GM12878 (cell line): ENCODE results near the gene DXO. TPM values are rescaled to one million over a fixed set of nuclear protein-coding genes. Genes with fewer than 3 reads are reported as not detected.
"Not testable (repeated sequence)": the region's sequence is repeated elsewhere in the genome, so short reads cannot be mapped to it uniquely, and the experiment has no call there.

ENCODE experiments used
- ATAC-seq: fragments of 200-7000 bp; cut with Tn5 transposase; 3 replicates; pipeline ENCODE4 v1.9.1; 2020; ENCODE audit warnings: mild to moderate bottlenecking, moderate library complexity
- BruUV-seq: library from RNA; stranded (reverse); fragments of 400-500 nt; replicated peaks from 2 replicates; lab custom pipeline; 2021; lab: Mats Ljungman, UMichigan
- CTCF ChIA-PET: fragments of 300-600 bp; sonication (Branson Sonifier 250); formaldehyde crosslinking; extraction: SDS; loops from one replicate; lab custom pipeline; 2021; ENCODE audit warnings: inconsistent platforms; lab: Yijun Ruan, JAX
- POLR2A ChIA-PET: fragments of 350-600 bp; formaldehyde crosslinking; extraction: SDS; loops from one replicate; lab custom pipeline; 2021; ENCODE audit warnings: inconsistent platforms; lab: Charles Lee
- RAD21 ChIA-PET: fragments of 300-600 bp; sonication (Branson Sonifier 250); formaldehyde crosslinking; loops from one replicate; lab custom pipeline; 2023; ENCODE audit warnings: antibody characterized with exemption; ENCODE audit not compliant: unreplicated experiment; lab: Charles Lee
- SMC1A ChIA-PET: fragments of 300-600 bp; sonication (Branson Sonifier 250); formaldehyde crosslinking; loops from one replicate; lab custom pipeline; 2023; ENCODE audit not compliant: unreplicated experiment, uncharacterized antibody; lab: Charles Lee
- DNase-seq: peaks from one replicate; pipeline ENCODE4 v3.0.0-alpha.2; 2011; ENCODE audit warnings: low read depth, low spot score
- FAIRE-seq: peaks from 3 replicates; lab custom pipeline; 2011; peaks lifted over from hg19 to GRCh38; lab: Jason Lieb, UNC
- H2AFZ ChIP-seq: 2 replicates; pipeline ENCODE4 v1.6.0; 2011; ENCODE audit warnings: low read depth, low read length, control low read depth; ENCODE audit not compliant: control insufficient read depth
- H3K27ac ChIP-seq: 2 replicates; pipeline ENCODE4 v1.5.1; 2011; ENCODE audit warnings: control low read depth; ENCODE audit not compliant: control insufficient read depth, insufficient read depth
- H3K27me3 ChIP-seq, 2 experiments: replicated peaks in 1 of 2; 2 replicates each; pipeline versions ENCODE4 v1.6.0 to v1.6.1; 2011; ENCODE audit warnings: low read length in 1 of 2; ENCODE audit not compliant: control insufficient read depth in 2 of 2, insufficient read depth in 2 of 2
- H3K36me3 ChIP-seq, 2 experiments: 2 replicates each; pipeline ENCODE4 v1.5.1; 2011; ENCODE audit warnings: low read length in 1 of 2; ENCODE audit not compliant: control insufficient read depth in 2 of 2, insufficient read depth in 2 of 2
- H3K4me1 ChIP-seq: 2 replicates; pipeline ENCODE4 v1.6.1; 2011; ENCODE audit warnings: mild to moderate bottlenecking, low read length, moderate library complexity, mixed read lengths; ENCODE audit not compliant: control insufficient read depth, insufficient read depth
- H3K4me2 ChIP-seq: 2 replicates; pipeline ENCODE4 v1.6.0; 2011; ENCODE audit warnings: control low read depth; ENCODE audit not compliant: control insufficient read depth, insufficient read depth
- H3K4me3 ChIP-seq: fragments of 200-600 bp; sonication (generic); 2 replicates; pipeline ENCODE4 v1.5.1; 2016
- H3K79me2 ChIP-seq: 2 replicates; pipeline ENCODE4 v1.6.0; 2011; ENCODE audit warnings: low read length; ENCODE audit not compliant: control insufficient read depth, insufficient read depth
- H3K9ac ChIP-seq: 2 replicates; pipeline ENCODE4 v1.8.0; 2011; ENCODE audit warnings: low read length, control low read depth, mixed read lengths; ENCODE audit not compliant: control insufficient read depth, insufficient read depth
- H3K9me3 ChIP-seq: replicated peaks from 3 replicates; pipeline ENCODE4 v1.5.1; 2011; ENCODE audit warnings: mild to moderate bottlenecking, low read length; ENCODE audit not compliant: control insufficient read depth, insufficient read depth
- H4K20me1 ChIP-seq: 2 replicates; pipeline ENCODE4 v1.6.0; 2011; ENCODE audit not compliant: control insufficient read depth, insufficient read depth
- ATF7 ChIP-seq: fragments of 450-650 bp; IDR thresholded peaks from 2 replicates; pipeline ENCODE4 v1.6.1; 2016; ENCODE audit warnings: low read depth, mild to moderate bottlenecking
- CREM ChIP-seq: IDR thresholded peaks from 2 replicates; pipeline ENCODE4 v1.6.1; 2014; ENCODE audit warnings: antibody characterized with exemption, low read depth
- GABPA ChIP-seq: IDR thresholded peaks from 2 replicates; pipeline ENCODE4 v1.6.1; 2014; ENCODE audit warnings: antibody characterized with exemption, low read depth, mild to moderate bottlenecking, inconsistent platforms
- HDAC2 ChIP-seq: fragments of 200-600 bp; sonication (generic); IDR thresholded peaks from 2 replicates; pipeline ENCODE4 v1.6.1; 2017
- PML ChIP-seq: IDR thresholded peaks from 2 replicates; pipeline ENCODE4 v1.6.1; 2012; ENCODE audit warnings: low read length, inconsistent platforms
- RFX5 ChIP-seq: IDR thresholded peaks from 2 replicates; pipeline ENCODE4 v1.6.1; 2011; ENCODE audit warnings: low read depth, low read length, improper control_type of control experiment
- SMAD5 ChIP-seq: IDR thresholded peaks from 2 replicates; pipeline ENCODE4 v1.6.1; 2016; ENCODE audit warnings: antibody characterized with exemption, low read depth
- SP1 ChIP-seq: IDR thresholded peaks from one replicate; pipeline ENCODE4 v1.6.1; 2011; ENCODE audit warnings: low read depth, low read length
- TBL1XR1 ChIP-seq: IDR thresholded peaks from 2 replicates; pipeline ENCODE4 v1.6.1; 2012; ENCODE audit warnings: low read depth, low read length, improper control_type of control experiment
- YY1 ChIP-seq: IDR thresholded peaks from 2 replicates; pipeline ENCODE4 v1.6.1; 2011; ENCODE audit warnings: low read depth, mild to moderate bottlenecking, low read length
- ZZZ3 ChIP-seq: IDR thresholded peaks from 2 replicates; pipeline ENCODE4 v1.6.1; 2011; ENCODE audit warnings: low read depth; ENCODE audit not compliant: control insufficient read depth, insufficient read length
- WGBS: methylation state at CpG from one replicate; pipeline ENCODE4 v1.1.6; 2016; ENCODE audit warnings: low lambda C conversion rate; ENCODE audit not compliant: insufficient replicate concordance, insufficient coverage; ENCODE audit errors: missing lambda C conversion rate; 5-methylcytosine and 5-hydroxymethylcytosine counted together
- in situ Hi-C: fragments of 300-500 bp; cut with MboI; formaldehyde crosslinking; loops from 9 replicates; pipeline ENCODE4 v1.14.3; 2018; ENCODE audit warnings: mixed read lengths
- intact Hi-C: fragments of 100-400 bp; cut with micrococcal nuclease; formaldehyde crosslinking; loops from one replicate; pipeline ENCODE4 v1.14.2; 2022; ENCODE audit not compliant: unreplicated experiment
- polyA plus RNA-seq, 11 experiments: library from polyadenylated mRNA; depleted of rRNA in 4 of 11; unstranded in 6 of 11; stranded (reverse) in 5 of 11; fragments of >200 nt; fragmentation: Nextera tagmentation in 4 of 11; fragmentation: Illumina TruSeq in 1 of 11; extraction: Ambion mirVana in 4 of 11; extraction: Trizol in 1 of 11; gene quantifications; 1 replicate in 1 of 11; 2 replicates in 10 of 11; pipeline versions ENCODE4 v1.2.1 to v1.2.3, GENCODE V29; 2011 to 2016; ENCODE audit warnings: inconsistent platforms in 2 of 11, missing spikeins in 2 of 11, low read depth in 1 of 11
- total RNA-seq, 4 experiments: library from RNA; depleted of rRNA in 3 of 4; stranded (reverse); fragments of >200 nt in 3 of 4; fragmentation: Illumina TruSeq in 1 of 4; extraction: Trizol in 1 of 4; gene quantifications; 2 replicates each; pipeline versions ENCODE4 v1.2.1 to v1.2.3, GENCODE V29; 2013 to 2021
- TF ChIP-seq, protein P1 (sequence below): fragments of 450-650 bp; IDR thresholded peaks from 2 replicates; pipeline ENCODE4 v1.6.1; 2014; ENCODE audit warnings: mild to moderate bottlenecking
- TF ChIP-seq, protein P2 (sequence below): IDR thresholded peaks from 2 replicates; pipeline ENCODE4 v1.6.1; 2012; ENCODE audit warnings: low read depth, low read length, improper control_type of control experiment

Gene DXO
- total and polyA plus RNA-seq, 10 of the 15 experiments (the other 5 are each of a cell fraction or from before 2014, with no cell fraction given): 4.5 to 21.4 (median 16.3) TPM

DNA sequence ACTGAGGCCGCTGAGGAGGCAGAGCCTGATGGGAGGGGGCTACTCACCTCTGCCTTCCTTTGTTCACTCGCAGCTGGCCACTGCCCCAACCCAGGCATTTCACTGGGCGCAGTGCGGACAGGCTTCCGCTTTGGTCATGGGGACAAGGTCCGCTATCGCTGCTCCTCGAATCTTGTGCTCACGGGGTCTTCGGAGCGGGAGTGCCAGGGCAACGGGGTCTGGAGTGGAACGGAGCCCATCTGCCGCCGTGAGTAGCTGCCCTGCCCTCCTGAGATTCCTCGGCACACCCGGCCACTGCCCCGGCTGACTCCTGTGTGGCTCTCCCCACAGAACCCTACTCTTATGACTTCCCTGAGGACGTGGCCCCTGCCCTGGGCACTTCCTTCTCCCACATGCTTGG is 38.4 kb downstream of the DXO start (continued):
- TF ChIP-seq, protein P1, sequence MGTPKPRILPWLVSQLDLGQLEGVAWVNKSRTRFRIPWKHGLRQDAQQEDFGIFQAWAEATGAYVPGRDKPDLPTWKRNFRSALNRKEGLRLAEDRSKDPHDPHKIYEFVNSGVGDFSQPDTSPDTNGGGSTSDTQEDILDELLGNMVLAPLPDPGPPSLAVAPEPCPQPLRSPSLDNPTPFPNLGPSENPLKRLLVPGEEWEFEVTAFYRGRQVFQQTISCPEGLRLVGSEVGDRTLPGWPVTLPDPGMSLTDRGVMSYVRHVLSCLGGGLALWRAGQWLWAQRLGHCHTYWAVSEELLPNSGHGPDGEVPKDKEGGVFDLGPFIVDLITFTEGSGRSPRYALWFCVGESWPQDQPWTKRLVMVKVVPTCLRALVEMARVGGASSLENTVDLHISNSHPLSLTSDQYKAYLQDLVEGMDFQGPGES: no peak
- TF ChIP-seq ZZZ3 (no peak), GABPA (no peak)

DNA sequence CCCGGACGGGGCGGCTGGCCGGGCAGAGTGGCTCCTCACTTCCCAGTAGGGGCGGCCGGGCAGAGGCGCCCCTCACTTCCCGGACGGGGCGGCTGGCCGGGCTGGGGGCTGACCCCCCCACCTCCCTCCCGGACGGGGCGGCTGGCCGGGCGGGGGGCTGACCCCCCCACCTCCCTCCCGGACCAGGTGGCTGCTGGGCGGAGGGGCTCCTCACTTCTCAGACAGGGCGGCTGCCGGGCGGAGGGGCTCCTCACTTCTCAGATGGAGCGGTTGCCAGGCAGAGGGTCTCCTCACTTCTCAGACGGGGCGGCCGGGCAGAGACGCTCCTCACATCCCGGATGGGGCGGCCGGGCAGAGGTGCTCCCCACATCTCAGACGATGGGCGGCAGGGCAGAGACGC is 39.8 kb downstream of the DXO start:
- FAIRE-seq, POLR2A ChIA-PET, H3K27ac ChIP-seq, in situ Hi-C loops, H3K4me1 ChIP-seq, H2AFZ ChIP-seq, H3K4me3 ChIP-seq, H3K79me2 ChIP-seq, intact Hi-C loops, CTCF ChIA-PET, H3K9ac ChIP-seq, RAD21 ChIA-PET, H3K4me2 ChIP-seq, H3K36me3 ChIP-seq, ATAC-seq, H4K20me1 ChIP-seq, H3K27me3 ChIP-seq, DNase-seq, H3K9me3 ChIP-seq, SMC1A ChIA-PET, BruUV-seq: not testable (repeated sequence)
- 78% methylated on average over 8 of the region's 32 CpGs for WGBS

DNA sequence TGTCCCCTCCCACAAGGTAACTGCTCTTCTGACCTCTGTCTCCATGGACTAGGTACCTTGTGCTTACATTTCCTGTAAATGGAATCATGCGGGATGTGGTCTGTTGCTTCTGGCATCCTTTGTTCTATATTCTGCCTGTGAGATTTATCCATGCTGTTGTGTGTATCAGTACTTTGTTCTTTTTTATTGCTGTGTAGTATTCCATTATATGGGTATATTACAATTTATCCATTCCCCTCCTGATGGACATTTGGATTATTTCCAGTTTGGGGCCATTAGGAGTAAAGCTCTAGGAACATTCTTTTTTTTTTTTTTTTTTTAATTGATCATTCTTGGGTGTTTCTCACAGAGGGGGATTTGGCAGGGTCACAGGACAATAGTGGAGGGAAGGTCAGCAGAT is 41.0 kb downstream of the DXO start:
- ATAC-seq (no peak), DNase-seq (no peak), FAIRE-seq (no peak)
- H3K36me3 ChIP-seq: no peaks in the 10 kb centered on the region
- H2AFZ ChIP-seq: no peak overlapping the region
- TF ChIP-seq YY1 (no peak), RFX5 (no peak), SMAD5 (no peak), ATF7 (no peak), HDAC2 (no peak), SP1 (no peak), CREM (no peak), PML (no peak), TBL1XR1 (no peak)
- TF ChIP-seq, protein P2, sequence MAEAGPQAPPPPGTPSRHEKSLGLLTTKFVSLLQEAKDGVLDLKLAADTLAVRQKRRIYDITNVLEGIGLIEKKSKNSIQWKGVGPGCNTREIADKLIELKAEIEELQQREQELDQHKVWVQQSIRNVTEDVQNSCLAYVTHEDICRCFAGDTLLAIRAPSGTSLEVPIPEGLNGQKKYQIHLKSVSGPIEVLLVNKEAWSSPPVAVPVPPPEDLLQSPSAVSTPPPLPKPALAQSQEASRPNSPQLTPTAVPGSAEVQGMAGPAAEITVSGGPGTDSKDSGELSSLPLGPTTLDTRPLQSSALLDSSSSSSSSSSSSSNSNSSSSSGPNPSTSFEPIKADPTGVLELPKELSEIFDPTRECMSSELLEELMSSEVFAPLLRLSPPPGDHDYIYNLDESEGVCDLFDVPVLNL: no peak
- H3K27me3 ChIP-seq: no peaks in the 10 kb centered on the region; a peak in 1 of 4 replicates
- no peak overlapping the region for H3K4me3 ChIP-seq
- no peaks in the 10 kb centered on the region; the same call in 2 of the 3 replicates for H3K9me3 ChIP-seq
- 58% methylated on average over 1 of the region's 1 CpG for WGBS
- POLR2A ChIA-PET: no interaction called here
- no peaks in the 10 kb centered on the region for H3K79me2 ChIP-seq
- CTCF ChIA-PET: no interaction called here
- RAD21 ChIA-PET: interaction anchor here (1.2 kb wide), 1 partner anchor 41 kb away, joined by 3 read pairs; the partner anchor contains the start of gene DXO
- H3K27ac ChIP-seq: no peak overlapping the region
- H4K20me1 ChIP-seq: no peaks in the 10 kb centered on the region
- intact Hi-C loops (no loop called here), in situ Hi-C loops (no loop called here)
- SMC1A ChIA-PET: no interaction called here
- H3K4me2 ChIP-seq: no peak overlapping the region
- no TSS peak for BruUV-seq
- H3K4me1 ChIP-seq: no peaks in the 10 kb centered on the region
- no peak overlapping the region for H3K9ac ChIP-seq
